GM10248 (cell line): ENCODE results near the gene SPECC1L.

ENCODE experiments used
- CTCF ChIA-PET: fragments of 300-600 bp; sonication (Branson Sonifier 250); formaldehyde crosslinking; extraction: SDS; loops from one replicate; lab custom pipeline; 2021; ENCODE audit warnings: antibody characterized with exemption; lab: Yijun Ruan, JAX
- POLR2A ChIA-PET: fragments of 350-650 bp; sonication (Branson Sonifier 250); formaldehyde crosslinking; extraction: SDS; loops from one replicate; lab custom pipeline; 2020; ENCODE audit warnings: antibody characterized with exemption; lab: Yijun Ruan, JAX
- DNase-seq: peaks from one replicate; pipeline ENCODE4 v3.0.0; 2012; ENCODE audit errors: extremely low spot score
- CTCF ChIP-seq: IDR thresholded peaks from 2 replicates; pipeline ENCODE4 v1.5.1; 2012; ENCODE audit warnings: mild to moderate bottlenecking, low read depth; ENCODE audit errors: extremely low read depth, missing control alignments, control extremely low read depth

The SPECC1L gene

DNA sequence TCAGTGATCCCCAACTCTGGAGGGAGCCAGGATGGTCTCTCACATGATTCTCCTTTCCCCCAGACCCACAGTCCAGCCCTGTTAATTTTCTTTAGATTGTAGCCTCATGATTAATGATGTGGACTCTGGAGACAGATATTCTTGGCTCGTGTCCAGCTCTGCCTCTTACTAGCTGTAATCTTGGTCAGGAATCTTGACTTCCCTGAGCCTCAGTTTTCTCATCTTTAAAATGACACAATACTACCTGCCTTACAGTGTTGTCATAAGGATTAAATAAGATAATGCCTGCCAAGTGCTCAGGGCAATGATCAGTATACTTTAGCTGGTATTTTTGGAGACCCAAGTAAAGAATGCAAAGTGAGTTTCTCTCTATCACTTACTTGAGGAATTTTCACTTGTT is 60.0 kb downstream of the SPECC1L start:
- TF ChIP-seq CTCF: no peak
- no peak for DNase-seq
- CTCF ChIA-PET: interaction anchor here (1.1 kb wide), 2 partner anchors 12 to 21 kb away, joined by 3 read pairs; no protein-coding TSS in a partner anchor
- POLR2A ChIA-PET: no interaction called here

- no peak for TF ChIP-seq CTCF
- ChIA-PET POLR2A (no interaction called here), CTCF (interaction anchor here (1.1 to 1.2 kb wide), 4 partner anchors 10 to 20 kb away, joined by 3 to 4 read pairs (median 3); no protein-coding TSS in a partner anchor)
- no peak for DNase-seq
Observed at GRCh38 chr22:24331468-24332440, 61.1 kb downstream of the SPECC1L start.

DNA sequence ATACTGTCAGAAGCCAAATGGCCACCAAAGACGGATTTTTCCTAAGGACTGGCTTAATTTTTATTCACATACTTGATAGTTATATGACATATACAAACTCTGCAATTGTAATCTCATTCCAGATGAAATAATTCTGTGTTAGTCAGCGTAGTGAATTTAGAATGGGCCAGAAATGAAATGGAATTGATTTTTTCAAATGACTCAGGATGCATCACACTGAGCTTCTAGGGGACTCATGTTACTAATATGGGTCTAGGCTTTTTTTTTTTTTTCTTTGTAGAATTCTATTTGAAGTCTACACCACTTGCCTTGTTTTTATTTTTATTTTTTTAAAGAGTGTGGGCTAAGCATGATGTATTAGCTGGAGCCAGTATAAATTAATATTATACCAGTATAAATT is 62.7 kb downstream of the SPECC1L start:
- no peak for TF ChIP-seq CTCF
- ChIA-PET CTCF (interaction anchor here (1.3 to 2.4 kb wide), 2 partner anchors 9 to 174 kb away, joined by 5 to 7 read pairs; no protein-coding TSS in a partner anchor), POLR2A (no interaction called here)
- DNase-seq: no peak

GRCh38 chr22:24335496-24335895 is 64.9 kb downstream of the SPECC1L start:
- DNase-seq: no peak
- ChIA-PET CTCF (interaction anchor here (1.0 kb wide), 1 partner anchor 15 kb away, joined by 3 read pairs; no protein-coding TSS in a partner anchor), POLR2A (no interaction called here)
- TF ChIP-seq CTCF: no peak

DNA sequence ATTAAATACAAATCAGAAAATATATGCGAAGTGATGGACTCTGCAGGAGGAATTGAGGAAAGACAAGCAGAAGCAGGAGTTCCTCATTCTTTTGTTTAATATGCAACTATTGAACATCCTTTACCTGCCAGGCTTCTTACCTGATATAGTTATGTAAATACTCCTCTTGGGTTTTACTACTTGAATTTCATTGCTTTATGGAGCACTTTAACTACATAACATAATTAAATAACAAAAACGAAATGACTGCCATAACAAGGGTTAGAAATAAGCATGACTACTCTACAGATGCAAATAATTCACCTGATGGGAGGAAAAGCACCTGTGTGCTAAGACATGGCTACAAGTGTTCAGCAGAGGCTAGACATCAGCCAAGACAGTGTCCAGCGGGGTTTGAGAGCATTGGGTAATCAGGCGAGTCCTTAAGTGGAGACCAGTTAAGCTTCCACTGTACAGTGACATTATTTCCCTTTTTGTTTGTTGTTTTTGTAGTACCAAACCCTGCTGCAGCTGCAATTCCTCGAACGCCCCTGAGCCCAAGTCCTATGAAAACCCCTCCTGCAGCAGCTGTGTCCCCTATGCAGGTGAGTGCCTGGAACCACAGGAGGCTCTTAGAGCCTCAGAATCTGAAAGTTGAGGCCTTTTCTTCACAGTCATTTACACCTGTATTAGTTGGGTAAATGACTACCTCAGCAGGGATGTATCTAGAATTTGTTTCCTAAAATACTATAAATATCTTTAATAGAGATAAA is 67.4 kb downstream of the SPECC1L start:
- CTCF ChIA-PET: no interaction called here
- no peak for DNase-seq
- POLR2A ChIA-PET: no interaction called here
- TF ChIP-seq CTCF: no peak

GRCh38 chr22:24338726-24339451 is 68.3 kb downstream of the SPECC1L start:
- ChIA-PET POLR2A (no interaction called here), CTCF (no interaction called here)
- TF ChIP-seq CTCF: no peak
- DNase-seq: no peak
